Stimulated activated CD8-positive, alpha-beta memory T cell treated with anti-CD3 and anti-CD28 coated beads, Interleukin-4, amount 100 ng/mL, for 24 hours (primary cell): ENCODE data around the gene VSIG1.

Experiments used
- DNase-seq: peaks from one replicate; pipeline ENCODE4 v3.0.0-alpha.2; 2020; ENCODE audit warnings: low read depth

Gene VSIG1

GRCh38 chrX:108044554-108045256, at the start of gene VSIG1:
Gene VSIG1, plus strand, starts transcription at chrX:108045065. Its CDS starts 66 bp downstream, at chrX:108045131.
- DNase-seq: no peak

GRCh38 chrX:107996124-107996523, 48.7 kb upstream of the VSIG1 start:
- no peak for DNase-seq

- no peak for DNase-seq
These were observed 44.1 kb upstream of the VSIG1 start for GRCh38 chrX:108000751-108001150.

- DNase-seq: no peak
These were observed 43.5 kb upstream of the VSIG1 start for GRCh38 chrX:108001218-108001814.

- DNase-seq: no peak
These were observed 26.0 kb upstream of the VSIG1 start for GRCh38 chrX:108018656-108019381.

GRCh38 chrX:108019382-108019875, 25.4 kb upstream of the VSIG1 start:
- DNase-seq: no peak

- DNase-seq: no peak
These were observed 24.2 kb upstream of the VSIG1 start for GRCh38 chrX:108020631-108021030.

- no peak for DNase-seq
These were observed 22.3 kb upstream of the VSIG1 start for GRCh38 chrX:108022491-108023089.

- DNase-seq: no peak
These were observed 19.5 kb upstream of the VSIG1 start for GRCh38 chrX:108025376-108025775.

- DNase-seq: no peak
These were observed 18.8 kb upstream of the VSIG1 start for GRCh38 chrX:108025954-108026600.

- DNase-seq: no peak
These were observed 16.0 kb upstream of the VSIG1 start for GRCh38 chrX:108028854-108029253.

- DNase-seq: no peak
These were observed 14.7 kb upstream of the VSIG1 start for GRCh38 chrX:108029928-108030711.

GRCh38 chrX:108032944-108033343, 11.9 kb upstream of the VSIG1 start:
- no peak for DNase-seq

GRCh38 chrX:108033890-108034289, 11.0 kb upstream of the VSIG1 start:
- no peak for DNase-seq

- DNase-seq: no peak
These were observed 10.1 kb upstream of the VSIG1 start for GRCh38 chrX:108034725-108035124.

- no peak for DNase-seq
These were observed 8.4 kb upstream of the VSIG1 start for GRCh38 chrX:108036298-108036973.

GRCh38 chrX:108049649-108050048, 4.8 kb downstream of the VSIG1 start:
- no peak for DNase-seq

- no peak for DNase-seq
These were observed 8.4 kb downstream of the VSIG1 start for GRCh38 chrX:108053218-108053617.

GRCh38 chrX:108055546-108055945, 10.7 kb downstream of the VSIG1 start:
- no peak for DNase-seq

- DNase-seq: no peak
These were observed 14.9 kb downstream of the VSIG1 start for GRCh38 chrX:108059801-108060200.

- no peak for DNase-seq
These were observed 19.1 kb downstream of the VSIG1 start for GRCh38 chrX:108064001-108064400.
